IPS-15b (cell line): ENCODE data around the gene KIAA1549.
"Not testable (repeated sequence)": the region's sequence is repeated elsewhere in the genome, so short reads cannot be mapped to it uniquely, and the experiment has no call there.

Source experiments
- H3K27me3 ChIP-seq: one replicate; pipeline ENCODE4 v1.6.1; 2013; ENCODE audit warnings: low read length; ENCODE audit not compliant: control insufficient read depth, insufficient read depth
- H3K36me3 ChIP-seq: one replicate; pipeline ENCODE4 v1.6.1; 2013; ENCODE audit warnings: low read length; ENCODE audit not compliant: control insufficient read depth, insufficient read depth
- H3K4me1 ChIP-seq: one replicate; pipeline ENCODE4 v1.6.1; 2013; ENCODE audit warnings: mild to moderate bottlenecking, low read length; ENCODE audit not compliant: control insufficient read depth, insufficient read depth
- H3K4me3 ChIP-seq: one replicate; pipeline ENCODE4 v1.5.1; 2013; ENCODE audit warnings: low read depth, low read length
- H3K9ac ChIP-seq: one replicate; pipeline ENCODE4 v1.6.1; 2013; ENCODE audit warnings: low read depth, mild to moderate bottlenecking, low read length
- H3K9me3 ChIP-seq: one replicate; pipeline ENCODE4 v1.6.1; 2013; ENCODE audit warnings: mild to moderate bottlenecking, low read length; ENCODE audit not compliant: control insufficient read depth, insufficient read depth

KIAA1549 gene

DNA sequence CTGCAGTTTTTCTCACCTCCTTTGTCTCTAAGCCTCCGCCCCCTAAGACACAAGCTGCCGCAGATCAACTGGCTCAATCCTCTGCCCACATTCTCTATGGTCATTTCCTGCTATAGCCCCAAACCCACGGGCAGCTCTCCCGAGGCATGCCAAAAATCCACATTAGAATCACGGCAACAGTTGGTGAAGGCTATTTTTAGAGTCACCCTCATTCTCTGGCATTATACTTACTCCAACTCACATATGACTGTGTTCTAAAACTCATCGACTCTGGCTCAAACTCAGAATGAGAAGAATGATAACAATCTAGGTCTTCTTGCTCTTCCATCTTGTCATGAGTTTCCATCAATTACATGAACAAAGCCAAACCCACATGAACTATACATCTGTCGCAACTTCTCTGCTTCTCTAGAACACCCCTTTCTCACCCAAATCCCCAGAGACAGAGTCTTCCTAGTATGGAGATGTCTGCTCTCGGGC is 10.9 kb upstream of the KIAA1549 start:
- Histone ChIP-seq H3K9me3 (peaks cover 3% of the 10 kb centered on the region), H3K4me1 (no peaks in the 10 kb centered on the region), H3K9ac (no peak overlapping the region), H3K27me3 (no peaks in the 10 kb centered on the region), H3K36me3 (no peaks in the 10 kb centered on the region), H3K4me3 (no peak overlapping the region)

DNA sequence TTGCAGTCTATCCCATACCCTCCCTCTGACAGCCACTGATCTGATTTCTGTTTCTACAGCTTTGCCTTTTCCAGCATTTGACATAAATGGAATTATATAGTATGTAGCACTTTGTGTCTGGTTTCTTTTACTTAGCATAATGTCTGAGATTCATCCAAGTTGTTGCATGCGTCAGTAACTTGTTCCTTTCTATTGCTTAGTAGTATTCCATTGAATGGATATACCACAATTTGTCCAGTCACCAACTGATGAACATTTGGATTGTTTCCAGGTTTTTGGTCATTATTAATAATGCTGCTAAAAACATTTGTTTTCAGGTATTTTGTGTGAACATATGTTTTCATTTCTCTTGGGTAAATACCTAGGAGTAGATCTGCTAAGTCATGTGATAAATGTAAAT is 6.5 kb upstream of the KIAA1549 start:
- Histone ChIP-seq H3K36me3 (no peaks in the 10 kb centered on the region), H3K9me3 (peaks cover 3% of the 10 kb centered on the region), H3K27me3 (peaks cover 8% of the 10 kb centered on the region), H3K9ac (no peak overlapping the region), H3K4me3 (no peak overlapping the region), H3K4me1 (no peaks in the 10 kb centered on the region)

DNA sequence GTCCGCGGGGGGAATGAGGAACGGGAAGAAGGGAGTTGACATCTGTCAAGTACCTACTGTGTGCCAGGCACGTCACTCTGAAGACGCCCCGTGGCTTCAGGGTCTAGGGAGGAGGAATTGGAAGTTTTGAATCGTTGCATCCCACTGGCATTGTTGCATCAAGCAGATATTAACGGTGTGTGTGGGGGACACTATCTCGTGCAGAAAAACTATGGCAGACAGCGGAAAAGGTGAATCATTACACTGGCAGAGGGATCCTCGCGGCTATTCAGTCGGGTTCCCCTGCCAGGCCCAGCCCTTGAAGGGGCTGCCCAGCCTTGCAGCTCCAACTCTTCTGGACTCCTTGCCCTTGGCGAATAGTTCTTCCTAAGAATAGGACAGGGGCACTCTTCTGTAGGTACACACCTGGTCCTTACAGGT is 1.0 kb upstream of the KIAA1549 start:
- peaks cover 16% of the 10 kb centered on the region for H3K27me3 ChIP-seq
- no peaks in the 10 kb centered on the region for H3K4me1 ChIP-seq
- H3K9me3 ChIP-seq: no peaks in the 10 kb centered on the region
- no peaks in the 10 kb centered on the region for H3K36me3 ChIP-seq
- peak overlapping the region; percentile 75 for H3K9ac ChIP-seq
- H3K4me3 ChIP-seq: peak overlapping the region; percentile 64

DNA sequence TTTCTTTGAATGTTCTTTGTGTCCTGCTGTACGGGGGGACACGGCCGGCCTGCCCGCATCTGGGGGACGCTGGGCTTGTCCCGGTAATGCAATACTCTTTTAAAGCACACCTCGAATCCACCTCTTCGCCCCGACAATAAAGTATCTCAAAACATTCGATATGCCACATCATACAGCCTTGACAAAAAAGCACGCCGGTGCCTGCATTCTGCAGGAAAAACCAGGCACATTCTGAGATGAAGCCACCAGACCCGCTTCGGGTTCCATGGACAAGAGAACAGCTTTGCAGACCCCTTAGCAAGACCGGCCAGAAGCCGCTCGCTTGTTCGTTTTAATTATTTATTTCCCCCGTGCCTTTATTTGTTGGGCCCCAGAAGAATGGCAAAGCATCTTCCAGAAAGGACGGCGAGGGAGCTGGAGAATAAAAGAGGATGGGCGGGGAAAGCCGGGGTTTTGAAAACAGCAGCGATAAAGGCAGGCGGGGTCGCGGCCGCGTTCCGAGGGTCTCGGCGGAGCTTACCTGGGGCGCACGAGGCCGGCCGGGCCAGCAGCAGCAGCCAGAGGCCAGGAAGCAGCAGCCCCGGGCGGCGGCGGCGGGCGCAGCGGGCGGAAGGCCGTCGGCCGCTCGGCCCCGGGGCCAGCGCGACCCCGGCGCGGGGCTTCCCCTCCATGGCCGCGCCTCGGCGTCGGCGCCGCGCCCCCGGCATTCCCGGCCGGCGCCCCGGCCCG is 462 bp downstream of the KIAA1549 start:
- peaks cover 16% of the 10 kb centered on the region for H3K27me3 ChIP-seq
- H3K9ac ChIP-seq: peak overlapping the region; percentile 32
- H3K4me1 ChIP-seq: peaks cover 10% of the 10 kb centered on the region
- peak overlapping the region; percentile 70 for H3K4me3 ChIP-seq
- H3K9me3 ChIP-seq: no peaks in the 10 kb centered on the region
- H3K36me3 ChIP-seq: no peaks in the 10 kb centered on the region

DNA sequence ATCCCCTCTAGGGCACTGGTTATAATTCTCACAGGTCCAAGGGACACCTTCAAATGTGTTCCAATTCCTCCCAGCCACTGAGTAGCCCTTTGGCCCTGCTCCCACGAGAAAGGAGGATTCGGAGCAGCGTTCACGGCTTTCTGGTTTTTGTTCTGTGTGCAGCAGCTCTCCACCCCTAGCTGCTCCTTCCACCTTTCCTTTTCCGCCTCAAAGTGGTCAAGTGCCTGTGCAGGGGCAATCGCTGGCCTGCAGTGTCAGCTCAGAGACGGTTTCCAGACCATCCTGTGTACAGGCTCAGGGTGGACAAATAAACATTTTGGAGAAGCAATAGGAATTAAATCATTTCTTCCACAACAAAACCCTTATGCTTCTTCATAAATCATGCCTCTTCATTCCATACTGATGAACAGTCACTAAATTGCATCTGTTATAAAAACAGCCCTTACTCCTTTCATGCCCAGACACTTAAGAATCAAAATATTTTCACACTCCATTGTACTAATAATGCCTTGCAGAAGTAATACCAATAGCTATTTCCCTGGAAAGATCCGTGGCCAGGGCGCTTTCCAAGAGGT is 1.1 kb downstream of the KIAA1549 start:
- H3K9ac ChIP-seq: peak overlapping the region; percentile 32
- H3K4me3 ChIP-seq: peak overlapping the region; percentile 70
- peaks cover 17% of the 10 kb centered on the region for H3K4me1 ChIP-seq
- H3K36me3 ChIP-seq: no peaks in the 10 kb centered on the region
- no peaks in the 10 kb centered on the region for H3K9me3 ChIP-seq
- H3K27me3 ChIP-seq: peaks cover 16% of the 10 kb centered on the region

DNA sequence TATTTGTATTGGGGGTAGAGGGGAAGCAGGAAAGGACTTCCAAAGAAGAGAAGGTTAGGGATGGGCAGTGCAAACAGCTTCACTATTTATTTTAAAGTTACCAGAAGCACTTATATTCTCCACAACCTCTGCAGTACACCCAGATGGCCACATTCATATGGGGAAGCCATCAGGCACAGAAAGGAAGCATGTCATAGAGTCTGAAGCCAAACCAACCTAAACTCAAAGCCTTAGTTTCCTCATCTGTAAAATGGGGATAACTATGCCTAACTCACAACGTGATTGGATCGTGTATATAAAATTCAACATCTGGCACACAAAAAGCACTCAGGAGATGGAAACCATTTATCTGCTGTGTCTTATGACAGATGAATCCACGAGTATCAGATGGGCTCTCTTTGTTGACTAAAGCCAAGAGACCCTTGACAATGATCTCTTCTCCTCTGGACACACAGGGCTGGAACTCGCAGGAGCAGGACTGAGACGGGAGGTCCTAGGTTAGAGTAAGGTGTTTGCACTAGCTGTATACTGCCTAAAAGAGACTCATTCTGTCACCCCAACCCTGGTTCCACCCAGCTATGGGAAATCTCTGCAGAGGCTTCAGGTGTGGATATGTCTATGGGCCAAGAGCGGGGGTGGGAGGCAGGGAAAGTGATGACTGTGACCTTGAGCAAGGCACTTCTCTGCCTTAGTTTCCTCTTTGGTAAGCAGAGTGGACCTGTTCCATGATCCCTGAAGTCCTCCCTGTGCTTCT is 1.8 kb downstream of the KIAA1549 start:
- peaks cover 16% of the 10 kb centered on the region for H3K27me3 ChIP-seq
- H3K4me3 ChIP-seq: no peak overlapping the region
- no peaks in the 10 kb centered on the region for H3K9me3 ChIP-seq
- H3K4me1 ChIP-seq: peaks cover 24% of the 10 kb centered on the region
- H3K9ac ChIP-seq: no peak overlapping the region
- H3K36me3 ChIP-seq: no peaks in the 10 kb centered on the region

DNA sequence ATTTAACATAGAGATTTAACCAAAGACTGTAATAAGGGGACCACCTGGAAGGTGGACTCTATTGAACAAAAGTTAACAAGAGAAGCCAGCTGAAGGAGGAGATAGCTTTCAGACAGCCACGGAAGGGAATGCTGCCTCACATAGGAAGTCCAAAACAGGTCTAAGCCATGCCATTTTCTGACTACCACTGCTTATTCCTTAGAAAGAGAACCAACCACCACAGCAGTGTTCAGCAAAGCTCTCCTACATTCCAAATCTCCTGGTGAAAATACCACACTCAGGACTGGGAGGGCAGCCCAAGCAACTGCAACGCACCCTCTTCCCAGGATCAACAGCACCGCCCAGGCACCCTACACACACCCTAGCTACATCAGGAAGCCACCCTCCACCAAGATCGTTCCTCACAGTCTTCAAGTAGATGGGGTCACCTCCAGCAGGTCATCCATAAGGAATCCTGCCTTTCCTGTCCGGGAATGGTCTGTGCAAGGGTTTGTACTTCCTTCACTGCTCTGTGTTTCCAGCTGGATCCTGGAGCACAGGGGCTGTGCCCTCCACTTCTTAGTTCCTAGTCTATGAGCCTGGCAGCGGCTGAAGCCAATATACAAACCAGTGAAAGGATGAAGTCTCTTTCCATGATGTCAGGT is 2.5 kb downstream of the KIAA1549 start:
- peaks cover 26% of the 10 kb centered on the region for H3K4me1 ChIP-seq
- H3K27me3 ChIP-seq: peaks cover 15% of the 10 kb centered on the region

DNA sequence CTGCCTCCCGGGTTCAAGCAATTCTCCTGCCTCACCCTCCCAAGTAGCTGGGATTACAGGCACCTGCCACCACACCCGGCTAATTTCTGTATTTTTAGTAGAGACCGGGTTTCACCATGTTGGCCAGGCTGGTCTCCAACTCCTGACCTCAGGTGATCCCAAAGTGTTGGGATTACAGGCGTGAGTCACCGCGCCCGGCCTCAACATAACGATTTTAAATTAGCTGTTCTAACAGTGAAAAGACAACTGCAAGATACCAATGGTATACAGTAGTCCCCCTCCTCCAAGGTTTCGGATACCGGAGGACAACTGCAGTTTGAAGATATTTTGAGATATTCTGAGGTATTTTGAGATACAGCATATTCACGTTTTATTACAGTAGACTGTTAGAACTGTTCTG is 5.0 kb downstream of the KIAA1549 start:
- H3K27me3 ChIP-seq, H3K9ac ChIP-seq, H3K36me3 ChIP-seq, H3K9me3 ChIP-seq: not testable (repeated sequence)
- H3K4me1 ChIP-seq: peaks cover 33% of the 10 kb centered on the region
- peak overlapping the region; percentile 8 for H3K4me3 ChIP-seq

More for the DNA sequence above, 2.5 kb downstream of the KIAA1549 start:
- Histone ChIP-seq H3K4me3 (no peak overlapping the region), H3K9me3 (no peaks in the 10 kb centered on the region), H3K9ac (no peak overlapping the region), H3K36me3 (no peaks in the 10 kb centered on the region)

DNA sequence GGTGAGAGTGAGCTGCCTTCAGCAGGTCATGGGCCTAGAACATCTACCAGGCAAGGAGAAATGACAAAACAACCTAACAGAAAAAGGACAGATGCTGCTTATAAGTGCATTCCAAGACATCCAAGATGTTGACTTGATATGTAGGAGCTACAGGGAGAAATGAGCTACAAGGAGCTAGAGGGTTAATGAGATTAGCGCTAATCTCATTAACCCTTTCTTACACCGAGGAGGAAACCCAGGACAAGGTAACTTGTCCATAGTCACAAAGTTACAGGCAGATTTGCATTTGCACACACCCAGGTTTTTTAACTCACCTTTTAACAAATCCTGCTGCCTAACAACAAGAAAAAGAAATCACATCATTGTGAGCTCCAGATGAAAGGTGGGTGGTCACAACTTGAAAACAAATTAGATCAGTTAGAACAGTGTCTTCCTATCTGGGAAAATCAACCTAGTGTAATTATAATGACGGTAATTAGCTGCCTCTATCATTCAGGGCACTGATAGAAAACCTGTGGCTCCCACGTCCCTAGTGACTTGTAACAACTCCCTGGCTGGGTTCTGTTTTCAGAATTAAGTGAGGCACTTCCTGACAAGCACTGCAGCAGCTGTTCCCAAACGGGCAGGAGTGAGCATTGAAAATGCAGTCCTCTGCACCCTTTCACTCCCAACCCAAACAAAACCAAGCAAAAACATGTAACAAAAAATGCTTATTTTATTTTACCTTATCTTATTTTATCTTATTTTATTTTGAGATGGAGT is 5.7 kb downstream of the KIAA1549 start:
- Histone ChIP-seq H3K9ac (no peak overlapping the region), H3K9me3 (no peaks in the 10 kb centered on the region), H3K27me3 (no peaks in the 10 kb centered on the region), H3K4me3 (peak overlapping the region; percentile 19), H3K36me3 (no peaks in the 10 kb centered on the region), H3K4me1 (peaks cover 33% of the 10 kb centered on the region)

DNA sequence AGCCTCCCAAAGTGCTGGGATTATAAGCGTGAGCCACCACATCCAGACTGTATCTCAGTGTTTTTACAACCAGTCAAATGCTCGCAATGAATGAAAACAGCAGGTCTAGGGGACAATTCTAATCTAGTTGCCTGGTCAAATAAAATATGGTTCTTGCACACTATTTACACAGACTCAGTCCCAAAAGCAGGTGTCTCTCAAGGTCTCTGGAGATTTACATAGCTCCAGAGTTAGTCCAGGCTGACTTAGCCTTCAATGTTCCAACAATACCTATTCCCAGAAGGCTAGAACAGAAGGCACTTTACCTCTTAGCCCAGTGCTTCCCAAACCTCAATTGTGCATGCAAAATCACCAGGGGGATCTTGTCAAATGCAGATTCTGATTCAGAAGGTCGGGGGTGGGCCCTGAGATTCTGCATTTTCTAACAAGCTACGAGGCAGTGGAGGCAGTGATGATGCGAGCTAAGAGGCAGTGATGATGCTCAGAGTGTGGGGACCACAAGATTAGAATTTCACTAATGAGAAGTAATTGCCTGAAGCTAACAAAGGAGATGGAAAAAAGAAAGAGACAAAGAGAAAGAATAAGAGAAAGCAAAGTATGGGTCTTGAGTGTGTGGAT is 6.4 kb downstream of the KIAA1549 start:
- Histone ChIP-seq H3K9ac (no peak overlapping the region), H3K27me3 (no peaks in the 10 kb centered on the region), H3K36me3 (no peaks in the 10 kb centered on the region), H3K9me3 (no peaks in the 10 kb centered on the region), H3K4me1 (peaks cover 33% of the 10 kb centered on the region), H3K4me3 (peak overlapping the region; percentile 19)

DNA sequence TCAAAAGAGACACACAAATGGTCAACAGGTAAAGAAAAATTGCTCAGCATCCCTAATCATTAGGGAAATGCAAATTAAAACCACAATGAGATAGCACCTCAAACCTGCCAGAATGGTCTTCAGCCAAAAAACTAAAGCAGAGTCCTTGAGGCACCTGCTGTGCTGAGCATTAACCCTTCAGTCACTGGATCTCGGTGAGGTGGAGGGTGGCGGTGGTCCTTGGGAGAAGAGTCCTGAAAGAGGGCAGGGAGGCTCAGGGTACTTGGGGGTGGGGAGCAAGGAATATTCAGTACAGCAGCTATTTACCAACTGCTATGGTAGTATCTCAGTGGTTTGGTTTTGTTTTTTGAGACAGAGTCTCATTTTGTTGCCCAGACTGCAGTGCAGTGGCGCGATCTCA is 7.1 kb downstream of the KIAA1549 start:
- peaks cover 33% of the 10 kb centered on the region for H3K4me1 ChIP-seq
- peak overlapping the region; percentile 15 for H3K4me3 ChIP-seq
- no peaks in the 10 kb centered on the region for H3K36me3 ChIP-seq

More for the DNA sequence above, 7.1 kb downstream of the KIAA1549 start:
- no peaks in the 10 kb centered on the region for H3K9me3 ChIP-seq
- H3K27me3 ChIP-seq: no peaks in the 10 kb centered on the region
- no peak overlapping the region for H3K9ac ChIP-seq
